Esophagus muscularis mucosa (tissue), 4 donors: ENCODE measurements around the gene CCDC106. TPM values are rescaled to one million over a fixed set of nuclear protein-coding genes. Genes with fewer than 3 reads are reported as not detected.

Experiments used
- DNase-seq: peaks from one replicate; pipeline ENCODE4 v3.0.0-alpha.2; 2017; ENCODE audit errors: extremely low spot score
- H3K27ac ChIP-seq, 4 donors: fragments of 200-600 bp; sonication (generic); replicated peaks in 1 of 4; 1 replicate in 3 of 4; 2 replicates in 1 of 4; pipeline ENCODE4 v1.5.1; 2016 to 2019; ENCODE audit warnings: mild to moderate bottlenecking in 1 of 4
- H3K27me3 ChIP-seq, 4 donors: fragments of 200-600 bp; sonication (generic); one replicate each; pipeline versions ENCODE4 v1.5.1 to v1.6.0; 2016 to 2019
- H3K36me3 ChIP-seq, 4 donors: fragments of 200-600 bp; sonication (generic); one replicate each; pipeline ENCODE4 v1.5.1; 2016 to 2019
- H3K4me1 ChIP-seq, 4 donors: fragments of 200-600 bp; sonication (generic); one replicate each; pipeline ENCODE4 v1.5.1; 2016 to 2019
- H3K4me3 ChIP-seq, 4 donors: fragments of 200-600 bp; sonication (generic); 1 replicate in 2 of 4; 2 replicates in 2 of 4; pipeline ENCODE4 v1.5.1; 2016 to 2019; ENCODE audit warnings: mild to moderate bottlenecking in 4 of 4, moderate library complexity in 1 of 4
- H3K9me3 ChIP-seq, 4 donors: fragments of 200-600 bp; sonication (generic); 1 replicate in 3 of 4; 2 replicates in 1 of 4; pipeline ENCODE4 v1.5.1; 2016 to 2019
- EP300 ChIP-seq: sonication (generic); formaldehyde crosslinking; IDR thresholded peaks from one replicate; pipeline ENCODE4 v1.6.1; 2017; ENCODE audit warnings: antibody characterized with exemption
- POLR2A ChIP-seq: fragments of 450-650 bp; IDR thresholded peaks from one replicate; pipeline ENCODE4 v1.6.1; 2017; ENCODE audit warnings: antibody characterized with exemption, moderate library complexity, mild to moderate bottlenecking, low read depth
- POLR2AphosphoS5 ChIP-seq, 2 donors: sonication (generic); formaldehyde crosslinking; IDR thresholded peaks; one replicate each; pipeline ENCODE4 v1.6.1; 2017; ENCODE audit warnings: antibody characterized with exemption in 2 of 2
- WGBS: methylation state at CpG from one replicate; pipeline ENCODE4 v1.1.5; 2018; 5-methylcytosine and 5-hydroxymethylcytosine counted together
- intact Hi-C: fragments of 100-400 bp; cut with DNase I; formaldehyde crosslinking; loops from one replicate; pipeline ENCODE4 v1.15.1; 2023
- total RNA-seq, 4 donors: library from RNA; depleted of rRNA; stranded (reverse); fragments of >200 nt; gene quantifications; one replicate each; pipeline versions ENCODE4 v1.1.0 to v1.2.1, GENCODE V29; 2016
- TF ChIP-seq, protein P1 (sequence below), 3 experiments: fragments of 200-600 bp in 2 of 3; fragments of 450-650 bp in 1 of 3; sonication (generic) in 2 of 3; IDR thresholded peaks; one replicate each; pipeline ENCODE4 v1.5.1; 2017 to 2019; ENCODE audit warnings: antibody characterized with exemption in 3 of 3, mild to moderate bottlenecking in 2 of 3, moderate library complexity in 1 of 3

The CCDC106 gene
- total RNA-seq, 4 donors from 2014 or later, result 9.4 to 22.0 (median 19.2) TPM

DNA sequence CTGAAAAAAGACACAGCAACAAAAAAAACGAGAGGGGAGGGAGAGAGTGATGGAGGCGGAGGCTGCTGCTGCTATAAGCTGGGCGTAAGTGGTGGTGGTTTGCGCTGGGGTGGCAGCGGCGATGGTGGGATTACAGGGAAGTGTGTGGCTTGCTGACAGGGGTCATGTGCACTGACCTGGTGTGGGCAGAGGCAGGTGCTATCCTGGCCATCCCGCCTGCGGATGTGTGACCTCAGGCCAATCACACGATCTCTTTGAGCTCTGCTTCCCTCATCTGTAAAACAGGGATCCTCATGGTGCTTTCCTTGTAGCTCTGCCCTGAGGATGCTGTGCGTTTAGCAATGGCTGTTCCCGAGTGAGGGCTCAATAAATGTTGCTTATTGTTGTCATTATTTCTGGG is 10.5 kb upstream of the CCDC106 start:
- Histone ChIP-seq H3K4me1 (peaks cover 61 to 83% (median 76%) of the 10 kb centered on the region in 4 donors), H3K27ac (peak overlapping the region in 1 of 4 donors; percentile 5), H3K27me3 (no peaks in the 10 kb centered on the region), H3K9me3 (no peaks in the 10 kb centered on the region), H3K36me3 (peaks cover 0 to 12% (median 1%) of the 10 kb centered on the region in 4 donors), H3K4me3 (no peak overlapping the region)
- intact Hi-C loops, result no loop called here
- WGBS, result 76% methylated on average over 10 of the region's 11 CpGs
- DNase-seq, result no peak
- TF ChIP-seq POLR2AphosphoS5 (IDR thresholded peaks at IDR 0.05) (no peak), POLR2A (no peak), EP300 (no peak)
- TF ChIP-seq, protein P1, sequence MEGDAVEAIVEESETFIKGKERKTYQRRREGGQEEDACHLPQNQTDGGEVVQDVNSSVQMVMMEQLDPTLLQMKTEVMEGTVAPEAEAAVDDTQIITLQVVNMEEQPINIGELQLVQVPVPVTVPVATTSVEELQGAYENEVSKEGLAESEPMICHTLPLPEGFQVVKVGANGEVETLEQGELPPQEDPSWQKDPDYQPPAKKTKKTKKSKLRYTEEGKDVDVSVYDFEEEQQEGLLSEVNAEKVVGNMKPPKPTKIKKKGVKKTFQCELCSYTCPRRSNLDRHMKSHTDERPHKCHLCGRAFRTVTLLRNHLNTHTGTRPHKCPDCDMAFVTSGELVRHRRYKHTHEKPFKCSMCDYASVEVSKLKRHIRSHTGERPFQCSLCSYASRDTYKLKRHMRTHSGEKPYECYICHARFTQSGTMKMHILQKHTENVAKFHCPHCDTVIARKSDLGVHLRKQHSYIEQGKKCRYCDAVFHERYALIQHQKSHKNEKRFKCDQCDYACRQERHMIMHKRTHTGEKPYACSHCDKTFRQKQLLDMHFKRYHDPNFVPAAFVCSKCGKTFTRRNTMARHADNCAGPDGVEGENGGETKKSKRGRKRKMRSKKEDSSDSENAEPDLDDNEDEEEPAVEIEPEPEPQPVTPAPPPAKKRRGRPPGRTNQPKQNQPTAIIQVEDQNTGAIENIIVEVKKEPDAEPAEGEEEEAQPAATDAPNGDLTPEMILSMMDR (IDR thresholded peaks at IDR 0.05), result no peak

GRCh38 chr19:55638864-55639359 is 9.1 kb upstream of the CCDC106 start:
- Histone ChIP-seq H3K4me3 (no peak overlapping the region), H3K27me3 (no peaks in the 10 kb centered on the region), H3K9me3 (no peaks in the 10 kb centered on the region), H3K4me1 (peaks cover 68 to 88% (median 83%) of the 10 kb centered on the region in 4 donors), H3K36me3 (peaks cover 0 to 12% (median 1%) of the 10 kb centered on the region in 4 donors), H3K27ac (peak overlapping the region in 3 of 4 donors; percentile 94 to 97 (median 94))
- WGBS, result 83% methylated on average over 6 of the region's 6 CpGs
- DNase-seq, result no peak
- no peak for TF ChIP-seq POLR2A
- TF ChIP-seq, protein P1 (IDR thresholded peaks at IDR 0.05), result peak in 2 of 3 experiments; percentile 7 to 47
- intact Hi-C loops, result no loop called here

- intact Hi-C loops, result no loop called here
- peaks cover 71 to 94% (median 88%) of the 10 kb centered on the region in 4 donors for H3K4me1 ChIP-seq
- no peak for DNase-seq
Measured at GRCh38 chr19:55640043-55640576, 7.9 kb upstream of the CCDC106 start.

DNA sequence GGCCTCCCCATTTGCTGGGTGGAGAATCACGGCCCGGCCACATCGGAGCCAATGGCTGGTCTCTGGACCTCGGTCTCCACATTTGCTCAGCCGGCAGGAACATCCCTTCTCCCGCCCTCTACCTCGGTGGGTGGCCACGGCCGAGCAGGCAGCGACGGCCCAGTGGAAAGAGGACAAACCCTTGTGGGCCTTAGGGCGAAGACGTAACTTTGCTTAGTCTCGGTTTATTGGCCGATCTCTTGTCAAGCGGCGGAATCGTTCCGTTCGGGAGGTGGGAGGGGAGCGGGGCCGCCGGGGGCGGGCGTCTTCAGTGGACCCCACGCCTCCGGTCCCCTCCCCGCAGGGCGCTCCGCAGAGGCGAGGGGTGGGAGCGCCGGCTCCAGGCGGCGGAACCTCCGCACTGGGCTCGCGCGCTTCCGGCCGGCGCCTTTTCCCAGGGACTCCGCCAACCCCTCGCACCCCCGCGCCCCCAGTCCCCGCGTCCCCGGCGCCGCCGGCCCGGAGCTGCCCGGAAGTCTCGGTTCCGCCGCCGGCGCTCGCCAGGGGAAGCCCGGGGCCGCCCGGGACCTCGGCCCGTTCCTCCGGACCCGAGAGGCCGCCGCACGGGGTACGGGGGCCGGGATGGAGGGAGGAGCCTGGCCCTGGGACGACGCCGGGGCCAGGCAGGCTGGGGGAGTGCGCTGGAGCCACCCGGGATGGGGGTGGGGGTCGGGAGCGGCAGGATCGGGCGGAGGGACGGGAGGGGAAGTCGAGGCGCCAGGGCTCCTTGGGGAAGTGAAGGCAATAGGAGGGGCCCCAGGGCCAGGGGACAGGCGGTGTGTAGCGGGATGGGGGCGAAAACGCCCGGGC is 7.2 kb upstream of the CCDC106 start, which contains the start of gene ZNF580:
Gene ZNF580, plus strand, starts transcription at position 426 of the 849 bp plus-strand sequence. CDS start 1,507 bp downstream, outside the sequence.
- Histone ChIP-seq H3K9me3 (no peaks in the 10 kb centered on the region), H3K36me3 (peaks cover 0 to 26% (median 14%) of the 10 kb centered on the region in 4 donors), H3K27me3 (no peaks in the 10 kb centered on the region), H3K4me3 (peak within 1 kb of the TSS; percentile 74 to 91 (median 87)), H3K27ac (peak within 1 kb of the TSS; percentile 94 to 97 (median 94)), H3K4me1 (peaks cover 68 to 92% (median 89%) of the 10 kb centered on the region in 4 donors)
- 1% methylated on average over 34 of the region's 89 CpGs for WGBS
- intact Hi-C loops, result no loop called here
- TF ChIP-seq POLR2AphosphoS5 (IDR thresholded peaks at IDR 0.05) (peak; percentile 38 to 40), POLR2A (no peak)
- DNase-seq, result no peak

More at GRCh38 chr19:55640043-55640576, 7.9 kb upstream of the CCDC106 start:
- Histone ChIP-seq H3K36me3 (peaks cover 0 to 19% (median 9%) of the 10 kb centered on the region in 4 donors), H3K27me3 (no peaks in the 10 kb centered on the region), H3K9me3 (no peaks in the 10 kb centered on the region), H3K4me3 (peak overlapping the region; percentile 74 to 91 (median 87)), H3K27ac (peak overlapping the region; percentile 94 to 97 (median 94))
- TF ChIP-seq POLR2AphosphoS5 (IDR thresholded peaks at IDR 0.05) (peak in 1 of 2 donors; percentile 47), EP300 (no peak)
- TF ChIP-seq, protein P1 (IDR thresholded peaks at IDR 0.05), result peak; percentile 35 to 58 (median 55)
- 0% methylated on average over 2 of the region's 38 CpGs for WGBS
